HepG2 (cell line): Measurements from ENCODE around the gene LDAH. TPM values are rescaled to one million over a fixed set of nuclear protein-coding genes. Genes with fewer than 3 reads are reported as not detected.

Experiments
- ATAC-seq: fragments of 200-7000 bp; cut with Tn5 transposase; 3 replicates; pipeline ENCODE4 v1.9.1; 2020; ENCODE audit warnings: mild to moderate bottlenecking, moderate library complexity
- BruUV-seq: library from RNA; stranded (reverse); fragments of 400-500 nt; replicated peaks from 2 replicates; lab custom pipeline; 2021; lab: Mats Ljungman, UMichigan
- CTCF ChIA-PET: fragments of 300-600 bp; formaldehyde crosslinking; extraction: SDS; loops from one replicate; lab custom pipeline; 2021; ENCODE audit warnings: low total read pairs, inconsistent platforms, low intra/inter-chr PET ratio; lab: Yijun Ruan, JAX
- POLR2A ChIA-PET: fragments of 350-600 bp; sonication (Branson Sonifier 250); formaldehyde crosslinking; loops from one replicate; lab custom pipeline; 2020; ENCODE audit warnings: antibody characterized with exemption, inconsistent platforms; lab: Yijun Ruan, JAX
- DNase-seq: peaks from one replicate; pipeline ENCODE4 v3.0.0-alpha.2; 2015; ENCODE audit warnings: low spot score
- FAIRE-seq: peaks from 3 replicates; lab custom pipeline; 2011; peaks lifted over from hg19 to GRCh38; lab: Jason Lieb, UNC
- H2AFZ ChIP-seq: one replicate; pipeline ENCODE4 v1.6.1; 2011; ENCODE audit warnings: low read length, inconsistent platforms
- H3K27ac ChIP-seq: fragments of 300-600 bp; 3 replicates; pipeline ENCODE4 v1.8.0; 2011; ENCODE audit warnings: mixed run types, mild to moderate bottlenecking, mixed read lengths, low read length, inconsistent platforms; ENCODE audit not compliant: insufficient read depth; ENCODE audit errors: extremely low read length
- H3K27me3 ChIP-seq, 2 experiments: fragments of 200-600 bp in 1 of 2; 2 replicates in 1 of 2; 3 replicates in 1 of 2; pipeline versions ENCODE4 v1.6.0 to v1.8.0; 2011; ENCODE audit warnings: low read length in 2 of 2, mild to moderate bottlenecking in 2 of 2, moderate library complexity in 2 of 2, inconsistent platforms in 1 of 2; ENCODE audit not compliant: insufficient read depth in 2 of 2, control insufficient read depth in 1 of 2
- H3K36me3 ChIP-seq, 2 experiments: fragments of 200-600 bp in 1 of 2; replicated peaks in 1 of 2; 2 replicates in 1 of 2; 3 replicates in 1 of 2; pipeline versions ENCODE4 v1.5.1 to v1.8.0; 2011; ENCODE audit warnings: low read length in 2 of 2, inconsistent platforms in 1 of 2; ENCODE audit not compliant: insufficient read depth in 2 of 2, control insufficient read depth in 1 of 2
- H3K4me1 ChIP-seq: 2 replicates; pipeline ENCODE4 v1.5.1; 2012; ENCODE audit warnings: low read length, inconsistent platforms; ENCODE audit not compliant: insufficient read depth
- H3K4me2 ChIP-seq: 2 replicates; pipeline ENCODE4 v1.6.0; 2011; ENCODE audit warnings: low read depth, low read length, inconsistent platforms
- H3K4me3 ChIP-seq, 3 experiments: fragments of 200-600 bp in 1 of 3; sonication (generic), shearing (Covaris generic) in 1 of 3; replicated peaks in 1 of 3; 2 replicates each; pipeline ENCODE4 v1.5.1; 2011 to 2016; ENCODE audit warnings: low read length in 3 of 3, inconsistent platforms in 2 of 3, low read depth in 2 of 3, mild to moderate bottlenecking in 2 of 3, control low read depth in 1 of 3, mixed read lengths in 1 of 3; ENCODE audit not compliant: insufficient read depth in 1 of 3
- H3K79me2 ChIP-seq: one replicate; pipeline ENCODE4 v1.6.1; 2011; ENCODE audit warnings: low read length, inconsistent platforms; ENCODE audit not compliant: insufficient read depth
- H3K9ac ChIP-seq: 2 replicates; pipeline ENCODE4 v1.6.0; 2011; ENCODE audit warnings: mild to moderate bottlenecking, low read depth, low read length, inconsistent platforms; ENCODE audit not compliant: insufficient read depth
- H3K9me3 ChIP-seq: 2 replicates; pipeline ENCODE4 v1.5.1; 2012; ENCODE audit warnings: mild to moderate bottlenecking, low read length
- H4K20me1 ChIP-seq: 2 replicates; pipeline ENCODE4 v1.6.0; 2011; ENCODE audit warnings: inconsistent platforms, mild to moderate bottlenecking, low read length, moderate library complexity; ENCODE audit not compliant: insufficient read depth
- IRX3 ChIP-seq: sonication (generic); formaldehyde crosslinking; IDR thresholded peaks from 2 replicates; pipeline ENCODE4 v1.8.1; 2023; ENCODE audit warnings: mild to moderate bottlenecking, low read depth, missing genetic modification reagents, borderline replicate concordance
- KMT2B ChIP-seq: IDR thresholded peaks from 2 replicates; pipeline ENCODE4 v1.6.1; 2016; ENCODE audit warnings: missing genetic modification reagents, missing compliant biosample characterization
- PHF8 ChIP-seq: sonication (generic); formaldehyde crosslinking; IDR thresholded peaks from 2 replicates; pipeline ENCODE4 v1.5.0; 2020; ENCODE audit warnings: missing genetic modification reagents
- TCF12 ChIP-seq, 2 experiments: fragments of 450-650 bp in 1 of 2; sonication (generic) in 1 of 2; formaldehyde crosslinking in 1 of 2; IDR thresholded peaks; 2 replicates each; pipeline versions ENCODE4 v1.6.1 to v1.8.0; 2017 to 2022; ENCODE audit warnings: antibody characterized with exemption in 1 of 2, mild to moderate bottlenecking in 1 of 2, missing genetic modification reagents in 1 of 2, moderate library complexity in 1 of 2
- THAP11 ChIP-seq: IDR thresholded peaks from 2 replicates; pipeline ENCODE4 v1.6.1; 2016; ENCODE audit warnings: missing biosample characterization, missing genetic modification reagents
- XRCC5 ChIP-seq: fragments of 200-400 bp; formaldehyde crosslinking; optimal IDR thresholded peaks from 2 replicates; pipeline ENCODE3; 2017; ENCODE audit warnings: mild to moderate bottlenecking, low read length
- ZNF331 ChIP-seq: sonication (generic); formaldehyde crosslinking; IDR thresholded peaks from 2 replicates; pipeline ENCODE4 v1.4.0; 2020; ENCODE audit warnings: missing genetic modification reagents
- WGBS: methylation state at CpG from one replicate; pipeline ENCODE4 v1.1.6; 2017; ENCODE audit warnings: low lambda C conversion rate; 5-methylcytosine and 5-hydroxymethylcytosine counted together
- in situ Hi-C: cut with HindIII; loops from 2 replicates; pipeline ENCODE4 v1.10.0; 2017; ENCODE audit warnings: low pct_unique_long_range_greater_than_20kb; ENCODE audit not compliant: extremely low pct_ligation_motif_present
- intact Hi-C: fragments of 100-400 bp; cut with micrococcal nuclease; formaldehyde crosslinking; loops from one replicate; pipeline ENCODE4 v1.10.0; 2022; ENCODE audit not compliant: unreplicated experiment
- polyA plus RNA-seq, 8 experiments: library from polyadenylated mRNA; depleted of rRNA in 3 of 8; stranded (reverse) in 7 of 8; unstranded in 1 of 8; fragments of >200 nt; fragmentation: Illumina TruSeq in 4 of 8; extraction: Trizol in 4 of 8; gene quantifications; 2 replicates each; pipeline versions ENCODE4 v1.2.1 to v1.2.3, GENCODE V29; 2011 to 2016; ENCODE audit warnings: low read depth in 4 of 8, missing spikeins in 1 of 8, mixed read lengths in 1 of 8; ENCODE audit not compliant: insufficient read depth in 1 of 8
- total RNA-seq, 5 experiments: library from RNA; depleted of rRNA; stranded (reverse); fragments of >200 nt; fragmentation: Illumina TruSeq; extraction: Trizol; gene quantifications; 2 replicates each; pipeline ENCODE4 v1.2.3, GENCODE V29; 2016; ENCODE audit warnings: low read depth in 1 of 5
- TF ChIP-seq, protein P1 (sequence below): sonication (generic); formaldehyde crosslinking; IDR thresholded peaks from 2 replicates; pipeline ENCODE4 v1.4.0; 2020; ENCODE audit warnings: missing genetic modification reagents, borderline replicate concordance

The LDAH gene
- total and polyA plus RNA-seq, 2 of the 13 experiments (the other 11 are each of a cell fraction or from before 2014, with no cell fraction given): 28.8 to 46.2 TPM

DNA sequence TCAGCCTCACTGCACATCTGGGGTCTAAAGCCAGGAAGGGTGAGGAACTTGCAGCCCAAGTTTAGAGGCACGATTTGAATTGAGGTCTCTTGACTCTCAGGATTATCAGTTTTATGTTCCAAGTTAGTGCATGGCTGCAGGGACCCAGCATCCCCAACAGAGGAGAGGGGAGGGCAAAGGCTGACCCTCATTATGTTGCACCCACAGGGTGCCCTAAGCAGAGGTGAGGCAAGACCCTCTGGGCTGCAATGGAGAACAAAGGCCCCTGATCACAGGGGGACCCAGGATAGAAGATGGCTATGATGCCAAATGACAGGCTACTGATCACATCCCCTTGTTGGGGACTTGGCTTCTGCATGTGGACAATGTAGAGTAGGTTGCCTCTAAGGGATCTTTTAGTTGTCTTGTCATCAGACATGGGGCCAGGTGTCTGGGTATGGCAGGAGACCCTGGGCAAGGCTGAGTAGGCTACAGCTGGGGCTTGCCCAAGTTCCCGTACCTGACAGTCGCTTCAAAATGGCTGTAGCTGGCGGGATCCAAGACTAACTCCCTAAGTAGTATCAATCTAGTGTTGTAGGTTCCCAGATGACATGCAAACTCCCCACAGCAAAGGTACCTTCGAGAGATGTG, 160.5 kb downstream of the LDAH start:
- H3K4me2 ChIP-seq: no peak overlapping the region
- FAIRE-seq: no peak
- H3K27ac ChIP-seq: no peak overlapping the region
- ATAC-seq: no peak
- H4K20me1 ChIP-seq: no peaks in the 10 kb centered on the region
- H3K9ac ChIP-seq: no peak overlapping the region
- DNase-seq: no peak
- no peaks in the 10 kb centered on the region for H3K79me2 ChIP-seq
- H3K4me1 ChIP-seq: peaks cover 38% of the 10 kb centered on the region
- ChIA-PET CTCF (interaction anchor here (1.3 to 3.2 kb wide), 3 partner anchors 14 to 301 kb away, joined by 8 to 61 read pairs (median 28); no protein-coding TSS in a partner anchor), POLR2A (interaction anchor here (1.2 to 8.5 kb wide), 3 partner anchors 11 to 336 kb away, joined by 4 to 216 read pairs (median 23); partner anchors contain the start of gene HS1BP3)
- TF ChIP-seq THAP11 (CRISPR knock-in tag): no peak
- TF ChIP-seq PHF8 (CRISPR knock-in tag): 0 out of 2 replicates have a peak, but pooled peaks have one; percentile 10
- TF ChIP-seq IRX3: no peak
- no peak for TF ChIP-seq TCF12 (IDR thresholded peaks at IDR 0.05)
- no peak for TF ChIP-seq TCF12 (CRISPR knock-in tag; IDR thresholded peaks at IDR 0.05)
- TF ChIP-seq KMT2B (CRISPR knock-in tag): no peak
- no peak for TF ChIP-seq XRCC5
- TF ChIP-seq, protein P1, sequence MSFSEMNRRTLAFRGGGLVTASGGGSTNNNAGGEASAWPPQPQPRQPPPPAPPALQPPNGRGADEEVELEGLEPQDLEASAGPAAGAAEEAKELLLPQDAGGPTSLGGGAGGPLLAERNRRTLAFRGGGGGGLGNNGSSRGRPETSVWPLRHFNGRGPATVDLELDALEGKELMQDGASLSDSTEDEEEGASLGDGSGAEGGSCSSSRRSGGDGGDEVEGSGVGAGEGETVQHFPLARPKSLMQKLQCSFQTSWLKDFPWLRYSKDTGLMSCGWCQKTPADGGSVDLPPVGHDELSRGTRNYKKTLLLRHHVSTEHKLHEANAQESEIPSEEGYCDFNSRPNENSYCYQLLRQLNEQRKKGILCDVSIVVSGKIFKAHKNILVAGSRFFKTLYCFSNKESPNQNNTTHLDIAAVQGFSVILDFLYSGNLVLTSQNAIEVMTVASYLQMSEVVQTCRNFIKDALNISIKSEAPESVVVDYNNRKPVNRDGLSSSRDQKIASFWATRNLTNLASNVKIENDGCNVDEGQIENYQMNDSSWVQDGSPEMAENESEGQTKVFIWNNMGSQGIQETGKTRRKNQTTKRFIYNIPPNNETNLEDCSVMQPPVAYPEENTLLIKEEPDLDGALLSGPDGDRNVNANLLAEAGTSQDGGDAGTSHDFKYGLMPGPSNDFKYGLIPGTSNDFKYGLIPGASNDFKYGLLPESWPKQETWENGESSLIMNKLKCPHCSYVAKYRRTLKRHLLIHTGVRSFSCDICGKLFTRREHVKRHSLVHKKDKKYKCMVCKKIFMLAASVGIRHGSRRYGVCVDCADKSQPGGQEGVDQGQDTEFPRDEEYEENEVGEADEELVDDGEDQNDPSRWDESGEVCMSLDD (CRISPR knock-in tag): no peak
- TF ChIP-seq ZNF331 (CRISPR knock-in tag): no peak
- in situ Hi-C loops: loop anchor here (10.0 to 25.0 kb wide), 2 partner anchors 300 to 502 kb away; no protein-coding TSS in a partner anchor
- H3K27me3 ChIP-seq: peaks cover 22 to 55% of the 10 kb centered on the region in 2 experiments; a peak in 4 of 5 replicates
- no peak overlapping the region for H3K4me3 ChIP-seq
- H3K36me3 ChIP-seq: no peaks in the 10 kb centered on the region
- H2AFZ ChIP-seq: no peak overlapping the region
- WGBS: 34% methylated on average over 5 of the region's 5 CpGs
- intact Hi-C loops: loop anchor here (5.0 to 10.0 kb wide), 2 partner anchors 505 to 652 kb away; no protein-coding TSS in a partner anchor
- BruUV-seq: no TSS peak
- H3K9me3 ChIP-seq: no peaks in the 10 kb centered on the region
